Neuronal stem cell (in vitro differentiated cells): ENCODE results near the gene QSOX1.

Experiments used
- DNase-seq: peaks from one replicate; pipeline ENCODE4 v3.0.0-alpha.2; 2013; ENCODE audit warnings: low spot score
- H2AFZ ChIP-seq: one replicate; pipeline ENCODE4 v1.6.1; 2013; ENCODE audit warnings: mild to moderate bottlenecking, low read length, inconsistent platforms
- H2AK5ac ChIP-seq: 2 replicates; pipeline ENCODE4 v1.6.1; 2013; ENCODE audit warnings: low read depth, mild to moderate bottlenecking, inconsistent platforms, low read length, moderate library complexity, mixed read lengths
- H2BK120ac ChIP-seq: 2 replicates; pipeline ENCODE4 v1.6.1; 2013; ENCODE audit warnings: low read depth, mild to moderate bottlenecking, inconsistent platforms, low read length, moderate library complexity, mixed read lengths
- H2BK12ac ChIP-seq: one replicate; pipeline ENCODE4 v1.6.1; 2013; ENCODE audit warnings: low read length, inconsistent platforms
- H2BK15ac ChIP-seq: 2 replicates; pipeline ENCODE4 v1.6.1; 2013; ENCODE audit warnings: mild to moderate bottlenecking, low read length, inconsistent platforms, mixed read lengths
- H2BK5ac ChIP-seq: one replicate; pipeline ENCODE4 v1.6.1; 2013; ENCODE audit warnings: inconsistent platforms, mild to moderate bottlenecking, low read length, moderate library complexity
- H3K14ac ChIP-seq: one replicate; pipeline ENCODE4 v1.6.1; 2013; ENCODE audit warnings: low read length, inconsistent platforms
- H3K18ac ChIP-seq: 2 replicates; pipeline ENCODE4 v1.6.1; 2013; ENCODE audit warnings: low read length, inconsistent platforms
- H3K23ac ChIP-seq: 2 replicates; pipeline ENCODE4 v1.6.1; 2013; ENCODE audit warnings: low read depth, mild to moderate bottlenecking, mixed read lengths, low read length, inconsistent platforms; ENCODE audit not compliant: poor library complexity
- H3K27ac ChIP-seq: replicated peaks from 3 replicates; pipeline ENCODE4 v1.5.1; 2013; ENCODE audit warnings: low read length, inconsistent platforms
- H3K27me3 ChIP-seq, 3 experiments: 2 replicates each; pipeline ENCODE4 v1.6.1; 2013; ENCODE audit warnings: low read length in 3 of 3, mild to moderate bottlenecking in 2 of 3, inconsistent platforms in 1 of 3, low read depth in 1 of 3, mixed read lengths in 1 of 3, moderate library complexity in 1 of 3; ENCODE audit not compliant: control insufficient read depth in 3 of 3, insufficient read depth in 3 of 3
- H3K36me3 ChIP-seq, 2 donors: replicated peaks in 1 of 2; 2 replicates each; pipeline ENCODE4 v1.6.1; 2013; ENCODE audit warnings: low read length in 2 of 2; ENCODE audit not compliant: control insufficient read depth in 2 of 2, insufficient read depth in 2 of 2
- H3K4ac ChIP-seq: 2 replicates; pipeline ENCODE4 v1.6.1; 2013; ENCODE audit warnings: inconsistent platforms, mild to moderate bottlenecking, low read length, moderate library complexity
- H3K4me1 ChIP-seq, 2 donors: 1 replicate in 1 of 2; 2 replicates in 1 of 2; pipeline ENCODE4 v1.6.1; 2013; ENCODE audit warnings: low read length in 2 of 2, low read depth in 1 of 2; ENCODE audit not compliant: control insufficient read depth in 2 of 2, insufficient read depth in 1 of 2
- H3K4me2 ChIP-seq: one replicate; pipeline ENCODE4 v1.6.1; 2013; ENCODE audit warnings: mild to moderate bottlenecking, low read length, inconsistent platforms; ENCODE audit not compliant: insufficient read depth, poor library complexity, severe bottlenecking
- H3K4me3 ChIP-seq, 2 donors: 2 replicates each; pipeline ENCODE4 v1.5.1; 2013; ENCODE audit warnings: low read length in 2 of 2, mild to moderate bottlenecking in 2 of 2, inconsistent platforms in 1 of 2, moderate library complexity in 1 of 2
- H3K79me1 ChIP-seq: one replicate; pipeline ENCODE4 v1.6.1; 2013; ENCODE audit warnings: low read depth, mild to moderate bottlenecking, inconsistent platforms, low read length, moderate library complexity
- H3K9ac ChIP-seq: one replicate; pipeline ENCODE4 v1.6.1; 2013; ENCODE audit warnings: mild to moderate bottlenecking, low read depth, low read length, inconsistent platforms; ENCODE audit not compliant: poor library complexity
- H3K9me3 ChIP-seq, 2 donors: replicated peaks in 1 of 2; 2 replicates each; pipeline versions ENCODE3 to v1.6.1; 2013; ENCODE audit warnings: low read length in 2 of 2, mild to moderate bottlenecking in 2 of 2, inconsistent platforms in 1 of 2, low read depth in 1 of 2, mixed read lengths in 1 of 2, moderate library complexity in 1 of 2; ENCODE audit not compliant: control insufficient read depth in 2 of 2, insufficient read depth in 1 of 2
- H4K8ac ChIP-seq: one replicate; pipeline ENCODE4 v1.6.1; 2013; ENCODE audit warnings: low read depth, mild to moderate bottlenecking, inconsistent platforms, low read length, moderate library complexity
- H4K91ac ChIP-seq: one replicate; pipeline ENCODE4 v1.6.1; 2013; ENCODE audit warnings: low read length, low read depth, mild to moderate bottlenecking, inconsistent platforms; ENCODE audit not compliant: poor library complexity
- WGBS, 2 donors: extraction: QIAGEN DNeasy Blood & Tissue Kit; methylation state at CpG; one replicate each; pipeline ENCODE4 v1.1.7; 2013; ENCODE audit warnings: missing lambda C conversion rate in 2 of 2, mixed read lengths in 1 of 2; ENCODE audit not compliant: insufficient read length in 2 of 2, insufficient replicate concordance in 1 of 2; ENCODE audit errors: extremely low coverage in 2 of 2; 5-methylcytosine and 5-hydroxymethylcytosine counted together

The QSOX1 gene

DNA sequence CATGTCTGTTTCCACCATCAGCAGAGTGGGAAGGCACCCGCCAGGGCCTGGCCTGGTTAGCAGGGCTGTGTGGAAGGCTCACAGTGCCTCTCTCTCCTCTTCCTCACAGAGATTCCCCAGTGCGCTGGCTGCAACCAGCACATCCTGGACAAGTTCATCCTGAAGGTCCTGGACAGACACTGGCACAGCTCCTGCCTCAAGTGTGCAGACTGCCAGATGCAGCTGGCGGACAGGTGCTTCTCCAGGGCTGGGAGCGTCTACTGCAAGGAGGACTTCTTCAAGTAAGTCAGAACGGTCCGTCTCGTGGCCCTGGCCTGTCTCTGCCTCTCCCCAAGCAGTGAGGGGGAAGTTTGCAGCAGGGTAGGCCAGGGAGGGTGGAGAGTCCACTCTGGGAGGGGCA lies 93.5 kb downstream of the QSOX1 start:
- H3K79me1 ChIP-seq: no peaks in the 10 kb centered on the region
- H3K36me3 ChIP-seq: no peaks in the 10 kb centered on the region
- H3K18ac ChIP-seq: peak overlapping the region; percentile 33
- no peak overlapping the region for H2AK5ac ChIP-seq
- peak overlapping the region; percentile 47 for H3K14ac ChIP-seq
- H2BK12ac ChIP-seq: no peak overlapping the region
- no CpG with 5 or more reads among the region's 7 CpGs for WGBS, 2 donors
- H2AFZ ChIP-seq: no peak overlapping the region
- no peak overlapping the region for H3K4ac ChIP-seq
- no peak overlapping the region for H4K91ac ChIP-seq
- no peak overlapping the region for H3K4me2 ChIP-seq
- H3K23ac ChIP-seq: peak overlapping the region; percentile 8
- peaks cover 0 to 48% (median 0%) of the 10 kb centered on the region in 3 experiments for H3K27me3 ChIP-seq
- peak overlapping the region; percentile 73 for H2BK15ac ChIP-seq
- no peak for DNase-seq
- H4K8ac ChIP-seq: no peak overlapping the region
- H2BK5ac ChIP-seq: no peak overlapping the region
- peaks cover 0 to 6% of the 10 kb centered on the region in 2 donors for H3K4me1 ChIP-seq
- H3K9ac ChIP-seq: no peak overlapping the region
- no peaks in the 10 kb centered on the region for H3K9me3 ChIP-seq
- H2BK120ac ChIP-seq: no peak overlapping the region
- no peak overlapping the region for H3K27ac ChIP-seq
- no peak overlapping the region for H3K4me3 ChIP-seq

DNA sequence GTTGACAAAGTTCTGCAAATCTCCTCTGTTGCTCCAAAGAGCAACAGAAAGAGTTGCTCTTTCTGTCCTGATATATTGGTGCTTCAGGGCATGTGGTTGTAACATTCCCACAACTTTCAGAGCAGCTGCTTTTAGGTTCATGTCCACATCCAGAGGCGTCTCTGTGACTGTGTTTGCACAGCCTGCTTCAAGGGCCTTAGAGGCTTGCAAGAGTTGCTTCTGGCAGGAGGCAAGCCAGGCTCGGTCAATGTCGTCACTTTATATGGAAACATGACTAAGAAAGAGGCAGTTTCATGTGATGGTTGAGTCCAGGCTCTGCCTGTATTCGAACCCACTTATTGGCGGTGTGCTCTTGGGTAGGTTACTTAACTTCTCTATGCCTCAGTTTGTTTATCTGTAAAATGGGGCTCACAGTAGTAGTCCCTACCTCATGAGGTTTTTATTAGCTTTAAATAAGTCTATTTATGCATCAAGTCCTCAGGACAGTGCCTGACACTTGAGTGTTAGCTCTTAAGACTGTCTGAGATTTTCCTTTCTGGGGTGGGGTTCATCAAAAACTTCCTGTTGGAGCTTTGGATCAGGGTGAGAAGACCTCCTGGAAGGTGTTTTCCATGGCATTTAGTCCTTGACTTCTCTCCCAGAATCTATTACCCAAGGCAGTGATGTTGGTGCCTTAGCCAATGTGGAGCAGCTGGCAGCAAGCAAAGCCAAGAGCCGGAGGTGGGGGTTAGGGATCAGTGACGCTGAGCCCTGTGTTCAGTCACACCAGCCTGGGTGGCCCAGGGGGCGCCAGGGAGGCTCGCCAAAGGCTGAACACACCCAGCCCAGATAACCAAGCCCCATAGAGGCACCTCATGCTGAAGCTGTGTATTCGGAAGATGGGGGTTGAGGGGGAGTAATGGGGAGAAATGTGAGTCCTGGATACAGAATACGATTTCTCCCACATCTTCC lies 94.3 kb downstream of the QSOX1 start:
- no peak overlapping the region for H2BK5ac ChIP-seq
- H2AK5ac ChIP-seq: no peak overlapping the region
- H3K14ac ChIP-seq: no peak overlapping the region
- H3K27ac ChIP-seq: no peak overlapping the region
- H3K4me2 ChIP-seq: no peak overlapping the region
- no peak overlapping the region for H2BK12ac ChIP-seq
- WGBS, 2 donors: no CpG with 5 or more reads among the region's 11 CpGs
- H2AFZ ChIP-seq: no peak overlapping the region
- H3K9ac ChIP-seq: no peak overlapping the region
- H3K9me3 ChIP-seq: no peaks in the 10 kb centered on the region
- H3K4me3 ChIP-seq: no peak overlapping the region
- H3K79me1 ChIP-seq: no peaks in the 10 kb centered on the region
- no peak overlapping the region for H3K18ac ChIP-seq
- H3K23ac ChIP-seq: no peak overlapping the region
- H3K27me3 ChIP-seq: peaks cover 0 to 43% (median 0%) of the 10 kb centered on the region in 3 experiments
- H2BK120ac ChIP-seq: no peak overlapping the region
- no peak overlapping the region for H3K4ac ChIP-seq
- no peak overlapping the region for H4K8ac ChIP-seq
- no peaks in the 10 kb centered on the region for H3K36me3 ChIP-seq
- no peak overlapping the region for H4K91ac ChIP-seq
- DNase-seq: no peak
- peaks cover 0 to 6% of the 10 kb centered on the region in 2 donors for H3K4me1 ChIP-seq
- H2BK15ac ChIP-seq: no peak overlapping the region

DNA sequence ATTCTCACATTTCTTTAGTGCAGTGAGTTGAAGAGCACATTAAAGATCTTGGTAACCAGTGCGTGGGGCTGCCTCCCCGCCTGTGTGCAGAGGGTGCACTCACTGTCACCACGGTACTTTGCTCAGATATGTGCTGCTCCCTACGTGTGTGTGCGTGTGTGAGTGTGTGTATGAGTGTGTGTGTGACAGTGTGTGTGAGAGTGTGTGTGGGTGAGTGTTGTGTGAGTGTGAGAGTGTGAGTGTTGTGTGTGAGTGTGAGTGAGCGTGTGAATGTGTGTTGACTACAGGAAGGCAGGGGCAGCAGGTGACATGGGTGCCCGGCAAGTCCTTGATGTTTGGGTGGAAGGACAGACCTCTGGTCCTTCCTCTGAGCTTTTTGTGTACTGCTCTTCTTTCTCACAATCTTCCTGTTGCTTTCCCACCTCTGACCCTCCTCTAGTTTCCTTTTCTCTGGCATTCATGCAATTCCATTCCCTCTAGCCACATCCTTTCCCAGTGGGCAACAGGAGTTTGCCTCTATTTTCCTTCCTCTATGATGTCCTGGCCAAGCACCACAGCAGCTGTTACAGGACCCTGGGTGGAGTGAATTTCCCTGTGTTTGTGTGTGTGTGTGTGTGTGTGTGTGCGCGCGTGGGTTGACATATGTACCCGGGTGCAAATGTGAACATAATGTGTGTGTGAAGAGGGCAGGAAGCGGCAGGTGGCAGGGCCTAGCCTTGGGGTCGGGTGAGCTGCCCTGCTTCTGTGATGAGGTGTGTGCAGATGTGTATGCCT lies 95.2 kb downstream of the QSOX1 start:
- no peak overlapping the region for H2BK5ac ChIP-seq
- H3K4me1 ChIP-seq: peaks cover 0 to 3% of the 10 kb centered on the region in 2 donors
- H3K14ac ChIP-seq: peak overlapping the region; percentile 58
- H4K8ac ChIP-seq: peak overlapping the region; percentile 77
- H3K27me3 ChIP-seq: peaks cover 0 to 39% (median 0%) of the 10 kb centered on the region in 3 experiments
- no peak overlapping the region for H3K27ac ChIP-seq
- no peak overlapping the region for H2AK5ac ChIP-seq
- DNase-seq: no peak
- H3K23ac ChIP-seq: peak overlapping the region; percentile 25
- no peaks in the 10 kb centered on the region for H3K36me3 ChIP-seq
- no peak overlapping the region for H3K4me2 ChIP-seq
- H3K9ac ChIP-seq: peak overlapping the region; percentile 14
- no peak overlapping the region for H3K4ac ChIP-seq
- H2BK12ac ChIP-seq: no peak overlapping the region
- no peak overlapping the region for H2AFZ ChIP-seq
- H3K79me1 ChIP-seq: no peaks in the 10 kb centered on the region
- no peak overlapping the region for H4K91ac ChIP-seq
- WGBS, 2 donors: 100% methylated on average over 1 of the region's 13 CpGs
- peak overlapping the region; percentile 6 for H3K18ac ChIP-seq
- no peak overlapping the region for H2BK15ac ChIP-seq
- H3K4me3 ChIP-seq: peak overlapping the region in 1 of 2 donors; percentile 66
- no peaks in the 10 kb centered on the region for H3K9me3 ChIP-seq
- H2BK120ac ChIP-seq: no peak overlapping the region

DNA sequence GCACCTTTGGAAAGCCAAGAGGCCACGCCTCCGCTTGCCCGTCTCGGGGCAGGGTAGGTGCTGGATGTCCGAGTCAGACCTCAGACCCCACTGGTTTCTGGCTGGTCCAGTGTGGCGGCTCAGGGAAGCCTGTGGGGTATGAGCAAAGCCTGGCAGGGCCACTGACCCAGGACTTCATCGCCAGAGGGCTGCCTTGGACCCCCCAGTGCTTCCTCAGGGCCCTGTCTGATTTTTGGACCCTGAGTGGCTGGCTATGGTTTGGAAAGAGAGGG lies 95.8 kb downstream of the QSOX1 start:
- H3K27ac ChIP-seq: no peak overlapping the region
- H3K9ac ChIP-seq: no peak overlapping the region
- H2AK5ac ChIP-seq: no peak overlapping the region
- DNase-seq: no peak
- H3K9me3 ChIP-seq: no peaks in the 10 kb centered on the region
- no peak overlapping the region for H3K23ac ChIP-seq
- H3K36me3 ChIP-seq: no peaks in the 10 kb centered on the region
- H4K91ac ChIP-seq: no peak overlapping the region
- H3K4me1 ChIP-seq: peaks cover 0 to 4% of the 10 kb centered on the region in 2 donors
- no peak overlapping the region for H2BK12ac ChIP-seq
- no peaks in the 10 kb centered on the region for H3K79me1 ChIP-seq
- H2BK5ac ChIP-seq: no peak overlapping the region
- no peak overlapping the region for H3K4ac ChIP-seq
- no peak overlapping the region for H3K18ac ChIP-seq
- H2AFZ ChIP-seq: no peak overlapping the region
- no peak overlapping the region for H4K8ac ChIP-seq
- H3K27me3 ChIP-seq: peaks cover 0 to 35% (median 0%) of the 10 kb centered on the region in 3 experiments
- H3K14ac ChIP-seq: no peak overlapping the region
- no peak overlapping the region for H3K4me2 ChIP-seq
- WGBS, 2 donors: no CpG with 5 or more reads among the region's 7 CpGs
- no peak overlapping the region for H2BK15ac ChIP-seq
- no peak overlapping the region for H3K4me3 ChIP-seq
- no peak overlapping the region for H2BK120ac ChIP-seq
